Measurements from ENCODE around the gene LTBP1.
A peak's percentile ranks its signal among the peaks of the same experiment; 100 is the strongest.
"Not testable (repeated sequence)": the region's sequence is repeated elsewhere in the genome, so short reads cannot be mapped to it uniquely, and the experiment has no call there.

Gene LTBP1

GRCh38 chr2:32946314-32947075 is at the start of gene LTBP1:
TSS of gene LTBP1 (plus strand) at chr2:32946953. CDS start at chr2:32947325, 372 bp downstream.
- DNase-seq (ENCODE audit: low read depth) = peak; percentile 60

- DNase-seq (ENCODE audit: low read depth) = no peak
These were observed 46.3 kb upstream of the LTBP1 start for GRCh38 chr2:32900246-32900973.

DNA sequence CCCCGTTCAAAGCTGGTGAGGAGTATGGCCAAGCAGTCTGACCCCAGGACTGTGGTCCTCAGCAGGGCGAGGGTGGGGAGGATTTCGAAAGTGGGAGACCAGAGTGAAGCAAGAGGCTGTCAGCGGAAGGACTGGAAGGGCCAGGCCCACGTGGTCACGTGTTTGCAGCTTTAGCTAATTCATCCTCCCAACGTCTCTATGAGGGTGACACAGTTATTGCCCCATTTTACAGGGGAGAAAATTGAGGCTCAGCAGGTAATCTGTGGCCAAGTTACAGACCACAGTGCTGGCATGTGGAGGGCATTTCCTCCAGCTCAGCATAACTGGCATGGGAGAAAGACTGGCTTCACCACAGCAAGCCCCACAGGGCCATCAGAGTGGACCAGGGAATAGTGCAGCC is 45.4 kb upstream of the LTBP1 start:
- DNase-seq (ENCODE audit: low read depth) = no peak

GRCh38 chr2:32902174-32902573 is 44.6 kb upstream of the LTBP1 start:
- DNase-seq (ENCODE audit: low read depth) = no peak

DNA sequence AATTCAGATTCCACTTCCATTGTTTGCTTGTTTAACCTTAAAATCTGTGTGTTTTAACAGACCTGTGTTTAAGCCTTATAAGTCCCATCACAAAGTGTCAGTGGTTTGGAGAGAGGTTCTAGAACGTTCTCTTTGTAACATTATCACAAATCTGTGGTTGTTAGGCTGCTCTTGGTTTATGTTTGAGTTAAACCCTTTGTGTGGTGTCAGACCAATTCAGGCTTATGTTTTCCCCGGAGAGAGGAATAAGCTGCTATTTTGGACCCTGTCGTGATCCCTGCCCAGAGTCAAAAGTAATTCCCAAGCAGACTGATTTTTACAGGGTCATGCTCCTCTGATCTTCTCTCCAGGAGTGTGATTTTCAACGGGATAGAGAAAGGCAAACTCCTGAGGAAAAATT is 43.8 kb upstream of the LTBP1 start:
- DNase-seq (ENCODE audit: low read depth) = no peak

GRCh38 chr2:32904074-32904473 is 42.7 kb upstream of the LTBP1 start:
- DNase-seq (ENCODE audit: low read depth) = no peak

- DNase-seq (ENCODE audit: low read depth) = no peak
These were observed 42.0 kb upstream of the LTBP1 start for GRCh38 chr2:32904751-32905150.

GRCh38 chr2:32905270-32905669 is 41.5 kb upstream of the LTBP1 start:
- no peak for DNase-seq (ENCODE audit: low read depth)

- no peak for DNase-seq (ENCODE audit: low read depth)
These were observed 35.7 kb upstream of the LTBP1 start for GRCh38 chr2:32910883-32911598.

GRCh38 chr2:32915694-32916093 is 31.1 kb upstream of the LTBP1 start:
- DNase-seq (ENCODE audit: low read depth) = no peak

- DNase-seq (ENCODE audit: low read depth) = no peak
These were observed 28.0 kb upstream of the LTBP1 start for GRCh38 chr2:32918774-32919173.

DNA sequence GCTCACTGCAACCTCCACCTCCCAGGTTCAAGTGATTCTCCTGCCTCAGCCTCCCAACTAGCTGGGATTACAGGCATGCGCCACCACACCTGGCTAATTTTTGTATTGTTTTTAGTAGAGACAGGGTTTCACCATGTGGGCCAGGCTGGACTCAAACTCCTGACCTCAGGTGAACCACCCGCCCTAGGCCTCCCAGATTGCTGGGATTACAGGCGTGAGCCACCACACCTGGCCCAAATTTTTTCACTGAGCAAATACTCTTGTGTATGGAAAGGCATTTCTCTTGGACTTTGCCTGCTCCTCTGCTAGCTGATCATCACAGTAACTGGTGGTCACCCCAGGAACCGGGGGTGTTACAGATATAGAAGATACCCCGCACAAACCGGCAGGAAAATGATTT is 26.9 kb upstream of the LTBP1 start:
- not testable (repeated sequence) for DNase-seq (ENCODE audit: low read depth)

DNA sequence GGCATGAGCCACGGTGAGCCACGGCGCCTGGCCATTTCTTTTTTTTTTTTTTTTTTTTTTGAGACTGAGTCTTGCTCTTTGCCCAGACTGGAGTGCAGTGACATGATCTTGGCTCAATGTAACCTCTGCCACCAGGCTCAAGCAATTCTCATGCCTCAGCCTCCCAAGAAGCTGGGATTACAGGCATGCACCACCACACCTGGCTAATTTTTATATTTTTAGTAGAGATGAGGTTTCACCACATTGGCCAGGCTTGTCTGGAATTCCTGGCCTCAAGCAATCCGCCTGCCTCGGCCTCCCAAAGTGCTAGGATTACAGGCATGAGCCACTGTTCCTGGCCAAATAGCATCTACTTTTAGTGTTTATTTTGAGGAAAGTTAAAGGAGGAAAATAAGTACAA is 25.3 kb upstream of the LTBP1 start:
- DNase-seq (ENCODE audit: low read depth) = not testable (repeated sequence)

DNA sequence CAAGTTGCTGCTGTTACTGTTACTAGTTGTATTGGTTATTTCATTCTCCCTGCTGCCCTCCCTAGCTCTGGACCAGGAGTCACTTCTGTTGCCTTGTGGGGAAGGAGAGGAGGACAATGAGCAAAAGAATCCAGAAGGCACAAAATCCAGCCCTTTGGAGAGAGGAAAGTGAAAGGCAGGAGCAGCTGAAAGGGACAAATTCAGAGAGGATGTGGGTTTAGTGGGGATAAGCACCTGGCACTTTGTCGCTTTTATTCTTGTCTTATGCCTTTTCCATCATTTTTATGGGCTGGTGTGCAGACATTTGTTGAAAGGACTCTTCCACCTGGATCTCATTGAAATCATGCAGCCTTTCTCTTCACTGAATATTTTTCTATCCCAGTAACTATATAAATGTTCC is 24.3 kb upstream of the LTBP1 start:
- no peak for DNase-seq (ENCODE audit: low read depth)

GRCh38 chr2:32923109-32923508 is 23.6 kb upstream of the LTBP1 start:
- no peak for DNase-seq (ENCODE audit: low read depth)

DNA sequence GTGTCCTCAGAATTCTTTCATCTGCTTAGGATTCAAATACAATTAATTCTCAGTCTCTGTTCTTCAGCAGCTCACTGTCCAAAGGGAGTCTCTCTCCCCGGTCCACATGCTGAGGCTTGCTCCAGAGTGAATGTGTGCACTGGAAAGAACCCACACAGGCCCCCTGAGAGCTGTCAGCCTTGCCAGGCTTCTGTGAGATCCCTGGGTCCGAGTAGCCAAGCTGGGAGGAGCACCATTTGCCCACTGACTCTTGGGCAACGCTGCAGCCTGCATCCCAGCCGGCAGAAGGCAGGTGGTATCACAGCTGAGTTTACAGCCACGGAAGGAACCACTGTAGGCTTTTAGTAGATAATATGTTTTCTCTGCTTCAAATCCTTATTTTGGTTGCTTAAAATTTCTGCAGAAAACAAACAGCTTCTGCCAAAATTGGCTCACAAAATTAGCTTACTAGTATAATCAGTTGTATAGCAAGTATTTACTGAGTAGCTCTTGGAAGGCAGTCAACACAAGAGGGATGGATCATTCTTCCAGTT is 21.4 kb upstream of the LTBP1 start:
- no peak for DNase-seq (ENCODE audit: low read depth)

- no peak for DNase-seq (ENCODE audit: low read depth)
These were observed 20.6 kb upstream of the LTBP1 start for GRCh38 chr2:32925976-32926707.

DNA sequence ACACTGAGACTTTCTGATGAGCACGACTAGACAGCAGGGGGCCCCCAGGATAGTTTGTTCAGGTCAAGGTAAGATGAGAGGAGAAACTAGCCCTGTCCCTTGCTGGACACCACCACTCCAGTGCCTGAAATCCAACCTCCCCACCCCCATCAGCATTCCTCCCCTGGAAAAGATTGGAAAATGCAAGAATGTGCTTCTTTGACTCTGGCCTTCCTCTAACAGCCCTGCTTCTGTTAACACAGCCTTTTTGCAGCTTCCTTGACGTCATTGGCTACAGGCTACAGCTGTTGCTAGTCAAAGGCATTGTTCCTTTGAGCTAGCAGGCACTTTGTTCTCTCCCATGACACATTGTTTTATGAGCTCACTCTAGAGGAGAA is 20.1 kb upstream of the LTBP1 start:
- DNase-seq (ENCODE audit: low read depth) = no peak

GRCh38 chr2:32930436-32930835 is 16.3 kb upstream of the LTBP1 start:
- no peak for DNase-seq (ENCODE audit: low read depth)

DNA sequence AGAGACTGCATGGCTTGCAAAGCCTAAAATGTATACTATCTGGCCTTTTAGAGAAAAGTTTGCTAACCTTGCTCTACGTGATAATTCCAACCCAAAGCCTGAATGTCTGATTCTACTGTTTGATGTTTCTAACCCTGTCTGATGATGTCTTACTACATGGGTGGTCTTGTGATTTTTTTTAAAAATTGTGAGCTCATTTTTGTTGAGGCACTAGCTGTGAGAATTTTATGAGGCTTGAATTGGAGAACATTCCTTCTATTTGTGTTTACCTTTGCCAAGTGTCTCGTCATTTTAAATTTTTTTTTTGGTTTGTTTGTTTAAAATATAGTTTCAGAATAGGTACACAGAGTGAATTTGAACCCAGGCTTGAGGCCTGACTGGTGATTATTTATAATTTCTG is 15.2 kb upstream of the LTBP1 start:
- DNase-seq (ENCODE audit: low read depth) = no peak

- DNase-seq (ENCODE audit: low read depth) = no peak
These were observed 14.6 kb upstream of the LTBP1 start for GRCh38 chr2:32931945-32932709.
